GM06990 (cell line): Measurements from ENCODE around the gene RASGRP2.

Source experiments
- DNase-seq: peaks from one replicate; pipeline ENCODE4 v3.0.0-alpha.2; 2011; ENCODE audit not compliant: insufficient read length; ENCODE audit errors: extremely low read depth
- H3K27me3 ChIP-seq: replicated peaks from 2 replicates; pipeline ENCODE4 v1.6.0; 2011; ENCODE audit warnings: low read length; ENCODE audit not compliant: control insufficient read depth, insufficient read depth
- H3K36me3 ChIP-seq: 2 replicates; pipeline ENCODE4 v1.5.1; 2011; ENCODE audit warnings: low read length; ENCODE audit not compliant: control insufficient read depth, insufficient read depth
- H3K4me3 ChIP-seq: replicated peaks from 2 replicates; pipeline ENCODE4 v1.5.1; 2011; ENCODE audit warnings: low read depth, mild to moderate bottlenecking, control low read depth, low read length
- CTCF ChIP-seq: IDR thresholded peaks from 2 replicates; pipeline ENCODE4 v1.5.1; 2011; ENCODE audit warnings: low read length, control low read depth, mild to moderate bottlenecking, inconsistent platforms; ENCODE audit not compliant: insufficient read depth, poor library complexity, severe bottlenecking

RASGRP2 gene

GRCh38 chr11:64736654-64737053, 7.3 kb downstream of the RASGRP2 start:
- no peaks in the 10 kb centered on the region for H3K27me3 ChIP-seq
- no peaks in the 10 kb centered on the region for H3K36me3 ChIP-seq
- no peak for TF ChIP-seq CTCF
- no peak overlapping the region for H3K4me3 ChIP-seq
- no peak for DNase-seq

DNA sequence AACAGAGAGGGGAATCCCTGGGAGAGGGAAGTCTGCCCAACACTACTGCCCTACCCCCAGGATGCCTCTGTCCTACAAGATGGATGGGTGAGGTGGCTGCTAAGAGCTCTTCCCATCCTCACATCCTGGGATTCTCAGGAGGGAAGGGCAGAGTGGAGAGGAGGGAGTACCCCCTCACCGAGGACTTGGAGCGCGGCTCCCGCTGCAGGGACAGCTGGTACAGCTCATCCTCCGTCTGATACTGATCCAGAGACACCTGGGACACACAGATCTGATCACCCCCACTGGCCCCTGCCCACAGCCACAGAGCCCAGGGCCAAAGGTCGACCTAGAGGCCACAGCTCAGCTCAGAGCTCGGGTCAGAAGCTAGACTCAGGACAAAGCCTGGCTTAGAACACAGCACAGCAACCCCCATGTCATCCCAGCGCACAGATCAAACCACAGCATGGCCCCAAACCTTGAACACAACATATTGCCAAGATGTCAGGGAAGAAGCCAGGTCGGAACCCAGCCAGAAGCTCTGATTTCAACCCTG, 8.2 kb downstream of the RASGRP2 start:
- DNase-seq, result no peak
- Histone ChIP-seq H3K36me3 (no peaks in the 10 kb centered on the region), H3K4me3 (no peak overlapping the region), H3K27me3 (no peaks in the 10 kb centered on the region)
- TF ChIP-seq CTCF, result no peak

DNA sequence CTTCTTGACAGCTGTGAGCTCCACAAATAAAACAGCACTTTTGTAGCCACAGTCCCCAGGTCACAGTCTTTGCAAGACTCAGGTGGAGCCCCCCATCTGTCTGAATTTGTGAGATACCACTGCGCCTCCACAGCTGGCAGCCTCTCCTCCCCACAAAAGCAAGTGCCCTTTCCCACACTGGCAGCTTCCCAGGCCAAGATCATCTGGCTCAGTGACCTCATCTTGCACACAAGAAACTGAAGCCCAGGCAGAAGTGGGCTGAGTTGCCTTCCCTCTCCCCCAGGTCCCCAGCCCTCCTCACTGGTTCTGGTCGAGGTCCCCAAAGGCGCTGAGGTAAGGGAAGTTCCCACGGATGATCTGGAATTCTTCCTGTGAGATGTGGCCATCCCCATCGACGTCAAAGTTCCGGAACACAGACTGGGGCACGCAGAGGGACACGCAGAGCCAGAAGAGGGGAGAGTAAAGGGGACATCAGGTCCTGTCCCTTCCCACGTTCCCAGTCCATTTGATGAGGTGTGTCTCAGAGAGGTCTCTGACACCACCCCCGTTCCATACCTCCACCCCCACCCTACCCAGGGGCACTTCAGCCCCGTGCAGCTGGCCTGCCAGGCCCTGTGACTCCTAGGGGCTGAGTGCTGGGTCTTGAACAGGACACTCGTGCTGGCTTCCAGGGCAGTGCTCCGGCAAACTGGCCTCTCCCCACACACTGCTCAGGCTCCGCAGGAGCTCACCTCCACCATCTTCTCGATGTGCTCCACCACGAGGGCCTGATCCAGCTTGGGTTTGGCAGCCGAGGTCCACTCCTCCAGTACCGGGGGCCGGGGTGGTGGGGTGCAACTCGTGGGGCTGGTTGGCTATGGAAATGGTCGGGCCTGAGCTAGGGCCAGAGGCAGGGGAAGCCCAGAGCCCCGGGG, 8.9 kb downstream of the RASGRP2 start:
- TF ChIP-seq CTCF, result no peak
- H3K36me3 ChIP-seq, result no peaks in the 10 kb centered on the region

DNA sequence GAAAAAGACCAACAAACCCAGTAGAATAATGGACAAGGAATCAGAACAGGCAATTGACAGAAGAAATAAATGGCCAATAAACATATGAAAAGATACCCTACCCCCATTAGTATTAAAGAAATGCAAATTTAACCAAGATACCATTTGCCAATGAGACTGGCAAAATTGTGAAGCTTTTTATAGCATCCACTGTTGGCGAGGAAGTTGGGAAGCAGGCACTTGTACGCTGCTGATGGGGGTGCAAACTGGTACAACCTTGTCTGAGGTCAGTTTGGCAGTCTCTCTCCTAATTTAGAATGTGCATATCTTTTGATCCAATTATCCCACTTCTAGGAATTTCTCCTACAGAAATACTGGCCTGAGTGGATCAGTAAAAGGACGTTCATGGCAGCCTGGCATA, 12.3 kb downstream of the RASGRP2 start:
- Histone ChIP-seq H3K36me3 (no peaks in the 10 kb centered on the region), H3K27me3 (no peaks in the 10 kb centered on the region), H3K4me3 (no peak overlapping the region)
- TF ChIP-seq CTCF, result no peak
- no peak for DNase-seq

More for the DNA sequence above, 8.9 kb downstream of the RASGRP2 start:
- H3K27me3 ChIP-seq, result no peaks in the 10 kb centered on the region
- no peak for DNase-seq
- H3K4me3 ChIP-seq, result no peak overlapping the region

- no peaks in the 10 kb centered on the region; the same call in none of the 2 replicates for H3K27me3 ChIP-seq
- DNase-seq, result peak; percentile 24
- no peak for TF ChIP-seq CTCF
- H3K4me3 ChIP-seq, result no peak overlapping the region
- H3K36me3 ChIP-seq, result no peaks in the 10 kb centered on the region
These were observed 14.0 kb downstream of the RASGRP2 start for GRCh38 chr11:64729851-64730382.
